RWPE1 (cell line): ENCODE measurements around the gene ARMC2.

Experiments
- CTCF ChIA-PET: fragments of 350-600 bp; sonication (Branson Sonifier 250); formaldehyde crosslinking; extraction: SDS; loops from one replicate; lab custom pipeline; 2021; lab: Yijun Ruan, JAX
- POLR2A ChIA-PET: fragments of 400-600 bp; formaldehyde crosslinking; extraction: SDS; loops from one replicate; lab custom pipeline; 2020; ENCODE audit warnings: antibody characterized with exemption; ENCODE audit not compliant: low non-redundant PET; lab: Yijun Ruan, JAX
- DNase-seq: peaks from one replicate; pipeline ENCODE4 v3.0.0; 2012; ENCODE audit warnings: low spot score
- H3K27ac ChIP-seq: fragments of 450-650 bp; 2 replicates; pipeline ENCODE4 v1.5.1; 2017
- TF ChIP-seq, protein P1 (sequence below): fragments of 450-650 bp; conservative IDR thresholded peaks from 2 replicates; pipeline ENCODE4 v1.5.1; 2017; ENCODE audit warnings: low read depth, mild to moderate bottlenecking

ARMC2 gene

DNA sequence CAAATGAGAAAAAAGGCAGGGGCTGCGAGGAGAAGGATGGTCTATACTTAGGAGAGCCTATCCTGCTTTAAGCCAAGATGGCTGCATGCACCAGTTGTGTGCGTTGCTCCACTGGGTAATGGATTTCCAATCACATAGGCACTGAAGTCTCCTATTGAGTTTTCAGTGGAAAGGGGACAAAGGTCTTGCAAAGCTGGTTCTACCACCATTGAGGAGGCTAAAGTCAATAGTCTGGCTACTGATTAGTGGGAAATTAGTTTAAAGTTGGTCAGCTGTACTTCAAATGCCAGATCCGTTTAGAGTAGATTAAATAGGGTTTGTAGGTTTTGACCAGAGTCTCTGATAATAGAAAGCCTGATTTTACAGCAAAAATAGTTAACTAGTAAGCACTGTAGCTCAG is 141.5 kb downstream of the ARMC2 start:
- ChIA-PET CTCF (no interaction called here), POLR2A (no interaction called here)
- H3K27ac ChIP-seq: no peak overlapping the region
- TF ChIP-seq, protein P1, sequence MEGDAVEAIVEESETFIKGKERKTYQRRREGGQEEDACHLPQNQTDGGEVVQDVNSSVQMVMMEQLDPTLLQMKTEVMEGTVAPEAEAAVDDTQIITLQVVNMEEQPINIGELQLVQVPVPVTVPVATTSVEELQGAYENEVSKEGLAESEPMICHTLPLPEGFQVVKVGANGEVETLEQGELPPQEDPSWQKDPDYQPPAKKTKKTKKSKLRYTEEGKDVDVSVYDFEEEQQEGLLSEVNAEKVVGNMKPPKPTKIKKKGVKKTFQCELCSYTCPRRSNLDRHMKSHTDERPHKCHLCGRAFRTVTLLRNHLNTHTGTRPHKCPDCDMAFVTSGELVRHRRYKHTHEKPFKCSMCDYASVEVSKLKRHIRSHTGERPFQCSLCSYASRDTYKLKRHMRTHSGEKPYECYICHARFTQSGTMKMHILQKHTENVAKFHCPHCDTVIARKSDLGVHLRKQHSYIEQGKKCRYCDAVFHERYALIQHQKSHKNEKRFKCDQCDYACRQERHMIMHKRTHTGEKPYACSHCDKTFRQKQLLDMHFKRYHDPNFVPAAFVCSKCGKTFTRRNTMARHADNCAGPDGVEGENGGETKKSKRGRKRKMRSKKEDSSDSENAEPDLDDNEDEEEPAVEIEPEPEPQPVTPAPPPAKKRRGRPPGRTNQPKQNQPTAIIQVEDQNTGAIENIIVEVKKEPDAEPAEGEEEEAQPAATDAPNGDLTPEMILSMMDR: no peak
- no peak for DNase-seq

DNA sequence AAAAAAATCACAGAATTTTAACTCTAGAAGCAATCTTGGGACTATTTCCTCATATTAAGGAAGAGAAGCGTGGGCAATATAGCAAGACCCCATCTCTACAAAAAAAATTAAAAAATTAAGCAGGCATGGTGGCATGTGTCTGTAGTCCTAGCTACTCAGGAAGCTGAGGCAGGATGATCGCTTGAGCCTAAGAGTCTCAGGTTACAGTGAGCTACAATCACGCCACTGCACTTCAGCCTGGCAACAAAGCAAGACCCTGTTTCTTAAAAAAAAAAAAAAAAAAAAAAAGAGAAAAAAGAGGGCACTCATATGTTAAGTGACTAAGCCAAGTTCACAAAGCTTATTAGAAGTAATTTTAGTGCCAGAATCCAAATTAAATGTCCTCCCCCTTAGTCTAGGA is 145.7 kb downstream of the ARMC2 start:
- CTCF ChIA-PET: interaction anchor here (0.6 kb wide), 1 partner anchor 995 kb away, joined by 5 read pairs; no protein-coding TSS in a partner anchor
- TF ChIP-seq, protein P1: no peak
- no peak overlapping the region for H3K27ac ChIP-seq
- POLR2A ChIA-PET: no interaction called here
- DNase-seq: no peak

DNA sequence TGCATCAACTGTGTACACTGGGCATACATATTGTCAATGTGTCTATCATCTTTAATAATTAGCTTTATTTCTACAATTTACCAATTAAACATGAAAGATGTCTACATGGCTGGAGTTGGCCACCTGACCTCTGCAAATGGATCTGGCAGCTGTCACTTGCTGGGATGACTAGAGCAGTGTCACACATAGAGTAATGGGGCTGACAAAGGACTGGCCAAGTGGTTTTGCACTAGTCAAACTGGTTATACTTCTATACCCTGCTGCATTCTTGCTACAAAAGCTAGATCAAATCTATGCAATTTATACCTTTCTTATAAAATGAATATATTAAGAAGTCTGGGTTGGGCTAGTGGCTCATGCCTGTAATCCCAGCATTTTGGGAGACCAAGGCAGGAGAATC is 147.1 kb downstream of the ARMC2 start:
- no peak overlapping the region for H3K27ac ChIP-seq
- POLR2A ChIA-PET: no interaction called here
- CTCF ChIA-PET: no interaction called here
- no peak for DNase-seq
- TF ChIP-seq, protein P1: no peak

DNA sequence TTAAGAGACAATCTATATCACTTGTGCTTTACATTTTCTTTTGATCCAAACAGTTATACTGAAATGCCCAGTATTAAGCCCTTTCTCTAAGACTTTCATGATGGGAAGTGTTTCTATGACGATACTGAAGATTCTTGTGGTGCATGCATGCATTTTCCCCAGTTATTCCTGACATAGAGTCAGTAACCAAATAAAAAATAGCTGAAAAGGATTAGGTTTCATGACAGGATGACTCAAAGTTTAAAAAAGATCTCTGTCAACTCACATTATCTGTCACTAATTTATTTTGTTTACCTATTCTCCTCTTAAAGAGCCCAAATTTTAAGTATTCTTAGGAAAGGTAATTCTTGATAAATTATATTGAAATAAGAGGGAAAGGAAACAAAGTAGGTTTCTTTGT is 148.0 kb downstream of the ARMC2 start:
- CTCF ChIA-PET: no interaction called here

DNA sequence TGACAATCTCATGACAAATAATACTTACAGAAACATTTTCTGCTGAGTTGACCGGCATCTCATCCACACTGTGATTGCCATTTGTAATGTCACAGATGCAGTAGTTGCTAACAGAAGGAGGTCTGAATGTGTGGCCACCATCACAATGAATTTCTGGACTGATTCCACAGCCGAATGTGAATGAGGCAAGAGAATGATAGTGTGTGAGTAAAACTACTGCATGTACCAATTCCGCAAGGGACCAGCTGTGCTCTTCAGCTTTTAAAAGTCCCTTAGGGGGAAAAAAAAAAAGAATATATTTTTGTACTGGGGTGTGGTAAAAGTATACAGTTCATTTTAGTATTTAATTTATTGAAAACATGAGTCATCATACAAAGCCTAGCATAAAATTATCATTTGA is 150.3 kb downstream of the ARMC2 start:
- DNase-seq: no peak
- TF ChIP-seq, protein P1: no peak
- no peak overlapping the region for H3K27ac ChIP-seq
- ChIA-PET POLR2A (no interaction called here), CTCF (no interaction called here)

More for the DNA sequence above, 148.0 kb downstream of the ARMC2 start:
- no peak overlapping the region for H3K27ac ChIP-seq
- no peak for DNase-seq
- POLR2A ChIA-PET: no interaction called here
- TF ChIP-seq, protein P1: no peak

DNA sequence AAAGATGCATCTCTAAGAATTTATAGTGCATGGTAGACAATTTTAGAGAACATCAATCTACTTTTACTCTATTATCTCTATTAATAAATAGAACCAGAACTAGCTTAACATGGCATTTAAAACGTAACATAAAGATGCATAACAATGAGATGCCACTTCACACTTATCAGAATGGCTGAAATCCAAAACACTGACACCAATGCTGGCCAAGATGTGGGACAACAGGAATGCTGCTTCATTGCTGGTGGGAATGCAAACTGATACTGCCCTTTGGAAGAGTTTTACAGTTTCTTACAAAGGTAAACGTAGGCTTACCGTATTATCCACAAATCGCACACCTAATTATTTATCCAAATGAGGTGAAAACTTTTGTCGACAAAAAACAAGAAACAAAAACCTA is 151.2 kb downstream of the ARMC2 start:
- POLR2A ChIA-PET: no interaction called here
- CTCF ChIA-PET: interaction anchor here (0.5 kb wide), 1 partner anchor 8 kb away, joined by 4 read pairs; no protein-coding TSS in a partner anchor
- H3K27ac ChIP-seq: no peak overlapping the region
- DNase-seq: no peak
- TF ChIP-seq, protein P1: no peak

DNA sequence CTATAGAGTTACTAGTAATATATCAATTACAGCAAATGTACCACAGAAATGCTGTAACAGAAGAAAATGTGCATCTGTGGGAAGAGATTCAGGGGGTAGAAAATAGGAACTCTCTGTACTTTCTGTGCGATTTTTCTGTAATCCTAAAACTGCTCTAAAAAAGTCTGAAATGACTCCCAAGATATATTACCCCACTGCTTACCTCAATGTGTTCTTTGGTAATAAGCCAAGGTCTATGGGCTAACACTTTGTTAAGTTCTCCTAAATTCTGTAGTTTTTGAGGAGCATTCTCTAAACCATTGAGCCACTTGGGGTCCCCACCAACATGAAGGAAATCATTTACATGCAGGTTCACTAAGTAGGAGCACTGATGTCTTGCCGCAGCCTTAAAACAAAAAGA is 152.1 kb downstream of the ARMC2 start:
- CTCF ChIA-PET: no interaction called here
- DNase-seq: no peak
- POLR2A ChIA-PET: no interaction called here
- no peak overlapping the region for H3K27ac ChIP-seq
- TF ChIP-seq, protein P1: no peak
